Measurements from ENCODE around the gene SIKE1. TPM values are rescaled to one million over a fixed set of nuclear protein-coding genes. Genes with fewer than 3 reads are reported as not detected.
A peak's percentile ranks its signal among the peaks of the same experiment; 100 is the strongest.
"Not testable (repeated sequence)": the region's sequence is repeated elsewhere in the genome, so short reads cannot be mapped to it uniquely, and the experiment has no call there.

The SIKE1 gene
- 10 to 100 TPM; 20.0 to 36.0 (median 26.4) TPM for total RNA-seq
- polyA plus RNA-seq, result 10 to 100 TPM; 10.2 to 22.2 (median 19.3) TPM

- Histone ChIP-seq H3K27me3 (no peaks in the 10 kb centered on the region), H3K9me3 (no peaks in the 10 kb centered on the region), H3K36me3 (peaks cover 3 to 32% (median 9%) of the 10 kb centered on the region in 4 donors), H3K27ac (peak within 1 kb of the TSS; percentile 90 to 95 (median 93)), H3K4me3 (peak within 1 kb of the TSS; percentile 76 to 86 (median 82)), H3K4me1 (peaks cover 0 to 18% (median 8%) of the 10 kb centered on the region in 4 donors)
- 17% methylated on average over 53 of the region's 53 CpGs for WGBS, 2 donors
- TF ChIP-seq POLR2A (IDR thresholded peaks at IDR 0.05) (peak; percentile 85 to 88), POLR2AphosphoS5 (IDR thresholded peaks at IDR 0.05) (peak; percentile 91 to 96 (median 94)), EP300 (IDR thresholded peaks at IDR 0.05) (no peak)
- TF ChIP-seq, protein P1, sequence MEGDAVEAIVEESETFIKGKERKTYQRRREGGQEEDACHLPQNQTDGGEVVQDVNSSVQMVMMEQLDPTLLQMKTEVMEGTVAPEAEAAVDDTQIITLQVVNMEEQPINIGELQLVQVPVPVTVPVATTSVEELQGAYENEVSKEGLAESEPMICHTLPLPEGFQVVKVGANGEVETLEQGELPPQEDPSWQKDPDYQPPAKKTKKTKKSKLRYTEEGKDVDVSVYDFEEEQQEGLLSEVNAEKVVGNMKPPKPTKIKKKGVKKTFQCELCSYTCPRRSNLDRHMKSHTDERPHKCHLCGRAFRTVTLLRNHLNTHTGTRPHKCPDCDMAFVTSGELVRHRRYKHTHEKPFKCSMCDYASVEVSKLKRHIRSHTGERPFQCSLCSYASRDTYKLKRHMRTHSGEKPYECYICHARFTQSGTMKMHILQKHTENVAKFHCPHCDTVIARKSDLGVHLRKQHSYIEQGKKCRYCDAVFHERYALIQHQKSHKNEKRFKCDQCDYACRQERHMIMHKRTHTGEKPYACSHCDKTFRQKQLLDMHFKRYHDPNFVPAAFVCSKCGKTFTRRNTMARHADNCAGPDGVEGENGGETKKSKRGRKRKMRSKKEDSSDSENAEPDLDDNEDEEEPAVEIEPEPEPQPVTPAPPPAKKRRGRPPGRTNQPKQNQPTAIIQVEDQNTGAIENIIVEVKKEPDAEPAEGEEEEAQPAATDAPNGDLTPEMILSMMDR (IDR thresholded peaks at IDR 0.05), result no peak
- peak; percentile 97 for DNase-seq
- intact Hi-C loops (cut with DNase I), result loop anchor here (5.0 kb wide), 1 partner anchor 198 kb away; the partner anchor contains the start of gene BCAS2
These were observed at the start of gene SIKE1 for GRCh38 chr1:114780344-114781226. Gene SIKE1 (minus strand): TSS chr1:114780685. CDS start chr1:114780607, 78 bp downstream.

- DNase-seq; H3K27ac ChIP-seq; H3K4me1 ChIP-seq; intact Hi-C loops (cut with DNase I); H3K36me3 ChIP-seq; H3K27me3 ChIP-seq; H3K9me3 ChIP-seq; H3K4me3 ChIP-seq: not testable (repeated sequence)
- WGBS, 2 donors, result 77 to 81% methylated on average over 1 of the region's 1 CpG
These were observed 49.6 kb upstream of the SIKE1 start for GRCh38 chr1:114830075-114830474.

GRCh38 chr1:114828251-114828650, 47.8 kb upstream of the SIKE1 start:
- H3K9me3 ChIP-seq, result no peaks in the 10 kb centered on the region
- H3K4me3 ChIP-seq, result no peak overlapping the region
- no peak overlapping the region for H3K27ac ChIP-seq
- H3K27me3 ChIP-seq, result no peaks in the 10 kb centered on the region
- no peak for DNase-seq
- H3K4me1 ChIP-seq, result no peaks in the 10 kb centered on the region
- intact Hi-C loops (cut with DNase I), result no loop called here
- no peak for TF ChIP-seq POLR2AphosphoS5 (IDR thresholded peaks at IDR 0.05)
- no peak for TF ChIP-seq POLR2A (IDR thresholded peaks at IDR 0.05)
- TF ChIP-seq EP300 (IDR thresholded peaks at IDR 0.05), result no peak
- TF ChIP-seq, protein P1 (IDR thresholded peaks at IDR 0.05), result no peak
- 82 to 84% methylated on average over 5 of the region's 5 CpGs for WGBS, 2 donors
- H3K36me3 ChIP-seq, result no peaks in the 10 kb centered on the region

GRCh38 chr1:114821978-114822377, 41.5 kb upstream of the SIKE1 start:
- Histone ChIP-seq H3K36me3 (no peaks in the 10 kb centered on the region), H3K27me3 (no peaks in the 10 kb centered on the region), H3K4me1 (no peaks in the 10 kb centered on the region), H3K4me3 (no peak overlapping the region), H3K27ac (no peak overlapping the region), H3K9me3 (no peaks in the 10 kb centered on the region)
- TF ChIP-seq POLR2AphosphoS5 (IDR thresholded peaks at IDR 0.05), result no peak
- no peak for DNase-seq
- intact Hi-C loops (cut with DNase I), result no loop called here

DNA sequence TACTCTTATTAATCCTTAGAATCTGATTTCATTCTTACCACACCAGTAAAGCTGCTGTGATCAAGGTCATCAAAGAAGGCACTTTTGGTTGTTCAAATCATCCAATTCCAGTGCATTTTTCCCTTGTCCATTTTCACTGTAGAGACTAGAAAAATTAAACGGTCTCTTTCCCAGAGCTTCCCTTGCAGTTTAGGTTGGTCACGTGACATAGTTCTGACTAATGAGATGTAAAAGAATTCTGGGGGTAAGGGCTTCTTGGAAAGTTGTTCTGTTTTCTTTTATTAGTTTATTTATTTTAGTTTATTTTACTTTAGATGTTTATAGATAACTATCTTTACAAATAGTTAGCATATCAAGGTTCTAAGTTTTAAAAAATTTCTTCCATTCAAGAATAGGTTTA, 39.9 kb upstream of the SIKE1 start:
- Histone ChIP-seq H3K27ac (no peak overlapping the region), H3K36me3 (no peaks in the 10 kb centered on the region), H3K4me3 (no peak overlapping the region), H3K4me1 (no peaks in the 10 kb centered on the region), H3K27me3 (no peaks in the 10 kb centered on the region), H3K9me3 (no peaks in the 10 kb centered on the region)
- TF ChIP-seq POLR2A (IDR thresholded peaks at IDR 0.05), result no peak
- no peak for TF ChIP-seq POLR2AphosphoS5 (IDR thresholded peaks at IDR 0.05)
- TF ChIP-seq, protein P1 (IDR thresholded peaks at IDR 0.05), result no peak
- TF ChIP-seq EP300 (IDR thresholded peaks at IDR 0.05), result no peak
- WGBS, 2 donors, result 91 to 96% methylated on average over 2 of the region's 2 CpGs
- DNase-seq, result no peak
- intact Hi-C loops (cut with DNase I), result no loop called here
